Medulla oblongata (tissue), 1 donor: Measurements from ENCODE around the gene MUTYH.
A peak's percentile ranks its signal among the peaks of the same experiment; 100 is the strongest.
"Not testable (repeated sequence)": the region's sequence is repeated elsewhere in the genome, so short reads cannot be mapped to it uniquely, and the experiment has no call there.

Source experiments
- DNase-seq: peaks from one replicate; pipeline ENCODE4 v3.0.0-alpha.2; 2015; ENCODE audit errors: extremely low spot score

The MUTYH gene

DNA sequence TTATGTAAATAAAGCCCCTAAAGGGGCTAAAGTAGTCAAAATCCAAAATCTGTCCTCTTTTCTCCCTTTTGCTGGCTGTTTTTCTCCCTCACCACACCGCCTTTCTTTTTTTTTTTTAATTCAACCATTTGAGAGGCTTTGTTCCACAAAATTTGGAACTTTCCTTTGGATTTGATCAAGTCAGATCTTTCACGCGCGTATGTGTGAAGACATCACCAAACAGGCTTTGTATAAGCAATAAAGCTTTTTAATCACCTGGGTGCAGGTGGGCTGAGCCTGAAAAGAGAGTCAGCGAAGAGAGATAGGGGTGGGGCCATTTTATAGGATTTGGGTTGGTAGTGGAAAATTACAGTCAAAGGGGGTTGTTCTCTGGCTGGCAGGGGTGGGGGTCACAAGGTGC is 18.8 kb downstream of the MUTYH start:
- no peak for DNase-seq

GRCh38 chr1:45319761-45320160 is 20.5 kb downstream of the MUTYH start:
- no peak for DNase-seq

- no peak for DNase-seq
Observed at GRCh38 chr1:45317166-45317565, 23.1 kb downstream of the MUTYH start.

GRCh38 chr1:45314266-45314665 is 26.0 kb downstream of the MUTYH start:
- no peak for DNase-seq

DNA sequence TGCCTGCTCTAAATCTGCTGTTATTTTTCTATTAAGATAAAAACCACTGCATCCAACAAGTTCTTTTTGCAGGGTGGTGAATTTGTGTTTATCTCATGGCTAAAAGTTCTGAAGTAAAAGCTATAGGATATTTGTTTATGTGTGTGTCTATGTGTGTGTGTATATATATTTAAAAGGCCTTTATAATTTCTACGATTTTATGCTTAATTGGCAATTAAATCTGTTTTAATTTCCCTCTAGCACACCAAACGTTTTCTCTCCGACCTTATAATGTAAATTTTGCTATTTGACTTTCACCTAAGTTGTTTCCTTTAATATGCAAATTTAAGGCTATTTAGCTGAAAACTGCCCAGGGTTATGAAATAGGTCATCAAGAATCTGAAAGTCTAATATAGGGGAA is 33.3 kb downstream of the MUTYH start:
- no peak for DNase-seq

- DNase-seq = no peak
Observed at GRCh38 chr1:45306319-45306718, 33.9 kb downstream of the MUTYH start.

GRCh38 chr1:45305231-45305630 is 35.0 kb downstream of the MUTYH start:
- DNase-seq = no peak

DNA sequence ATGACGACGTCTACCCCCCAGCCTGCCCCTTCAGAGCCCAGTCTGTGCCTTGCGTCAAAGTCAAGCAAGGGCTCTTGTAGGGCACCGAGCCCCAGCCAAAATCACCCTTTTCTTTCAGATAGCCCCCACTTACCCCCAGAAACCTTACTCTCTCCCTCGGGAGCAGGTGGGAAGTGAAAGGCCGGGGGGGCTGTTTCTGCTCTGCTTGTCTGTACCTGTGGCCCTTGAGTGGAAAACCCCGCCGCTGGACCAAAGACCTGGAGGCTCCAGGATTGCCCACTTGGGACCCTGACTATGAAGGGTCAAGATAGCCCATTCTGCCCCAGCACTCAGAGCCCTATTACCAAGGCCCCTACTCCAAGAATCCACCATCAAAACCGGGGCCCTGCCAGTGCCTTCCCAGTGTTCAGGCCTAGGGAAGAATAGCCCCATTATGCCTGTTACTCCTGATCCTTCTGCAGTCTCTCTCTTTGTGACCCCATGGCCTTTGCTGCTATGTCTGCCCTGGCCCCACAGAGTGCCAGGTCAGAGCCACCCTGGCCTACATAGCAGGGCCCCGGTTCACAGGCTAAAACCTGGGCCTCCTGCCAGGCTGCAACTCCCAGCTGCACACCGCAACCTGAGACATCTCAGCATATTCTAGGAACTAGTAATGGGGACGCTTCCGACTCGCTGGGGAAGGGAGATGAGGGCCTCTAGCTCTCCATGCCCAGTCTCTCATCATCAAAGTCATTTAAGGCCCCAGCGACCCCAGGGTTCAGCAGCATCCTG is 35.7 kb downstream of the MUTYH start:
- no peak for DNase-seq

- DNase-seq = peak; percentile 99
Observed at GRCh38 chr1:45303520-45304310, 36.5 kb downstream of the MUTYH start.

DNA sequence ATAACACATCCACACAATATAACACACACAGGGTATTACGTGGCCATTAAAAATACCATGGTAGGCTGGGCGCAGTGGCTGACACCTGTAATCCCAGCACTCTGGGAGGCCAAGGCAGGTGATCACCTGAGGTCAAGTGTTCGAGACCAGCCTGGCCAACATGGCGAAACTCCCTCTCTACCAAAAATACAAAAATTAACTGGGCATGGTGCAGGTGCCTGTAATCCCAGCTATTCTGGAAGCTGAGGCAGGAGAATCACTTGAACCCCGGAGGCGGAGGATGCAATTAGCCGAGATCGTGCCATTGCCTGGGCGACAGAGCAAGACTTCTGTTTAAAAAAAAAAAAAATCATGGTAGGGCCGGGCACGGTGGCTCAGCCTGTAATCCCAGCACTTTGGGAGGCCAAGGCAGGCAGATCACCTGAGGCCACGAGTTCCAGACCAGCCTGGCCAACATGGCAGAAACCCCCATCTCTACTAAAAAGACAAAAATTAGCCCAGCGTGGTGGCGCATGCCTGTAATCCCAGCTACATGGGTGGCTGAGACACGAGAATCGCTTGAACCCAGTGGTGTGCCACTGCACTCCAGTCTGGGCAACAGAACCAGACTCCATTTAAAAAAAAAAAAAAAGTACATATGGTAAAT is 37.6 kb downstream of the MUTYH start:
- no peak for DNase-seq

GRCh38 chr1:45300669-45300997 is 39.6 kb downstream of the MUTYH start:
- no peak for DNase-seq

DNA sequence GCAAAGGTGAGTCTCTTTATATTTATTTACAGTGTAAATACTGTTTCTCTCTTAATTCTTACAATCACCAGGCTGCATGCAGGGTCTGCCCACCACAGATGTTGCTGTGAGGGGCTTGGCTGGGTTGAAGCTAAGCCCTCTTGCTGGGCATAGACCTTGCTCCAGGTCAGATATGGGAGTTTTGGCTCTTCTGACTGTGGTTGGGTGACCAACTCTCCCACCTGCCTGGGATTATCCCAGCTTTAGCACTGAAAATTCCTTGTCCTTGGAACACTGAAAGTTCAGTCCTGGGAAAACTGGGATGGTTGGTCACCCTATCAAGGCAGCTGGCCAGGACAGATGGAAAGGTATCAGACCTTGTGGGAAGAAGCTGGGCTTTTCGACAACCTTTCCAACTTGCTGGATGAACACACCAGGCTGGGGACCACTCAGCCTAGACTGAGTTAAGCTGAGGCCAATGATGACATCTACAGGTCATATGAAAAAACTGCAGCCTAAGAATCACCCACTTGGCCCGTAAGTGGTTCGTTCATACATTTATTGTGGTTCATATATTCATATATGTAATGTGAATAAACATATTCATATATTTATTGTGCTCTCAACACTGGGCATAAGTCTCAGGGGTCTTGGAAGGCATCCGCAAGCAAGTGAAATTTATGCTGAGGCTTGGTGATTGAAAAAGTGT is 40.1 kb downstream of the MUTYH start:
- peak; percentile 83 for DNase-seq

DNA sequence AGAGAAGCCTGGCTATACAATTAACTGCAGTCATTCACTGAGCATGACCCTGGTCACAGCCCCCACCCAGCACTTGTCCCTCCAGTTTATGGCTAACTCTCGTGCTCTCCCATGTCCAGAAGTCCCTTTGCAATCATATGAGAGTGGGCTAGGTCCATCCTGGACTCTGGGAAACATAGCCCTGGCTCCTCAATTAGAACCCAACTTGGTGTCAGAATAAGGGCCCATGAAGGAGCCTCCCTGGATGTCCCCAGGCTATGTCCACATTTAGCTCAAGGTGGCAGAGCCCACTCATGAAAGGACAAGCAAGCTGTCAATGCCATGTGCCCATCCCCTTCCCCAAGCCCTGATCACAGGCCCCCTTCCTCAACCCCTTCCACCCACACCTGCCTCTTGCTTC is 40.9 kb downstream of the MUTYH start:
- DNase-seq = no peak

DNA sequence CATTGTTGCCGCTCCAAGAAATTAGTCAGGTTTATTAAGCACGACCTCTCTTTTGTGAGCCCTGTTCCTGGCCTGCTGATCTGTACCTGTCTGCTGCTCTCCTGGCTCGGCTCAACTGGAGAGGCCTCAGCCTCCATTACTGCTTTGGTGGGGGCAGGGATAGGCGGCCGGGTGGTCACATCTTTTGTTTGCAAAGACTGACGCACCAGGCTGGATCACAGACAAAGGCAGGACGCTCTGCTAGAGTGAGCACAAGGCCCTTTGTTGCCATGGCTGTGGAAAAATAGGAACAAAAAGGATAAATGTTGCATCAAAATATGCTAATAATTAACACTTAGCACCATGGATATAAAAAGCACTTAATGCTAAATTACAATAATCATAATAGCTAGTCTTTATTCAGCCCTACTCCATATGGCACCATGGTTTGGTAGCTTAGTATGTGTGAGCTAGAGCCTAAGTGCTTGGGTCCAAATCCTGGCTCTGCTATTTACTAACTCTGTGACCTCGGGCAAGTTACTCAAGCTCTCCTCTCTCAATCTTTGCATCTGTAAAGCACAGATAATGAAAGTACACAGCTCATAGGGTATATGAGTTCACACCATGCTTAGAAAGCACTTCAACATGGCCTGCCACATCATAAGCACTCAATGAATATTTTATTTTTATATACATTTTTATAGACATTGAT is 42.4 kb downstream of the MUTYH start:
- peak; percentile 40 for DNase-seq

DNA sequence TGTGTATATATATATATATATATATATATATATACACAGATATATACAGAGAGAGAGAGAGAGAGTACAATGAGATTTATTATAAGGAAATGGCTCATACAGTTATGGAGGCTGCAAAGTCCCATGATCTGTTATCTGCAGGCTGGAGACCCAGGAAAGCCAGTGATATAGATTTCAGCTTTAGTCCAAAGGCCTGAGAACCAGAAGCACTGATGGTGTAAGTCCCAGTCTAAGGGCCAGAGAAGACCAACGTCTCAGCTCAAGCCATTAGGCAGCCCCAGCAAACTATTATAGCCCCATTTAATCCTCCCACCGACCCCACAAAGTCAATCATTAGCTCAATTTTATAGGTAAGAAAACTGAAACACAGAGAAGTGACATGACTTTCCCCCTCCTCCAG is 48.5 kb downstream of the MUTYH start:
- DNase-seq = no peak

GRCh38 chr1:45291002-45291401 is 49.2 kb downstream of the MUTYH start:
- not testable (repeated sequence) for DNase-seq

GRCh38 chr1:45286521-45286920 is 53.7 kb downstream of the MUTYH start:
- not testable (repeated sequence) for DNase-seq

GRCh38 chr1:45284858-45285257 is 55.4 kb downstream of the MUTYH start:
- DNase-seq = not testable (repeated sequence)

GRCh38 chr1:45282351-45282750 is 57.9 kb downstream of the MUTYH start:
- DNase-seq = no peak
